Measurements from ENCODE around the gene HNRNPR.
A peak's percentile ranks its signal among the peaks of the same experiment; 100 is the strongest.
"Not testable (repeated sequence)": the region's sequence is repeated elsewhere in the genome, so short reads cannot be mapped to it uniquely, and the experiment has no call there.

Gene HNRNPR

GRCh38 chr1:23283667-23284602 is 60.1 kb downstream of the HNRNPR start:
- DNase-seq: no peak
- H3K27me3 Mint-ChIP-seq: no peaks in the 10 kb centered on the region
- no peak overlapping the region for H3K4me3 Mint-ChIP-seq
- H3K36me3 Mint-ChIP-seq (ENCODE audit: insufficient read depth): peaks cover 32% of the 10 kb centered on the region
- no peaks in the 10 kb centered on the region for H3K9me3 Mint-ChIP-seq
- no peak overlapping the region for H3K27ac Mint-ChIP-seq
- H3K4me1 Mint-ChIP-seq (ENCODE audit: low read depth in 2 of 2): no peaks in the 10 kb centered on the region
- no peak for ATAC-seq (replicated peaks)

GRCh38 chr1:23282957-23283356 is 61.1 kb downstream of the HNRNPR start:
- Mint-ChIP-seq H3K27me3 (no peaks in the 10 kb centered on the region), H3K36me3 (ENCODE audit: insufficient read depth) (peaks cover 32% of the 10 kb centered on the region), H3K27ac (no peak overlapping the region), H3K9me3 (no peaks in the 10 kb centered on the region), H3K4me3 (no peak overlapping the region), H3K4me1 (ENCODE audit: low read depth in 2 of 2) (no peaks in the 10 kb centered on the region)
- ATAC-seq (replicated peaks) (no peak), DNase-seq (no peak)

GRCh38 chr1:23278717-23279116 is 65.4 kb downstream of the HNRNPR start:
- Mint-ChIP-seq H3K36me3 (ENCODE audit: insufficient read depth) (peaks cover 12% of the 10 kb centered on the region), H3K27ac (peak overlapping the region in 1 of 2 donors; percentile 45), H3K9me3 (no peaks in the 10 kb centered on the region), H3K4me3 (no peak overlapping the region), H3K4me1 (ENCODE audit: low read depth in 2 of 2) (no peaks in the 10 kb centered on the region), H3K27me3 (peaks cover 19 to 29% of the 10 kb centered on the region in 2 donors)
- ATAC-seq (replicated peaks): no peak
- DNase-seq: no peak

GRCh38 chr1:23276531-23276930 is 67.6 kb downstream of the HNRNPR start:
- H3K9me3 Mint-ChIP-seq: no peaks in the 10 kb centered on the region
- ATAC-seq (replicated peaks) (no peak), DNase-seq (no peak)
- peaks cover 32 to 48% of the 10 kb centered on the region in 2 donors for H3K27me3 Mint-ChIP-seq
- no peaks in the 10 kb centered on the region for H3K4me1 Mint-ChIP-seq (ENCODE audit: low read depth in 2 of 2)
- peaks cover 5% of the 10 kb centered on the region for H3K36me3 Mint-ChIP-seq (ENCODE audit: insufficient read depth)
- H3K4me3 Mint-ChIP-seq: no peak overlapping the region
- no peak overlapping the region for H3K27ac Mint-ChIP-seq

- Mint-ChIP-seq H3K4me3 (no peak overlapping the region), H3K4me1 (ENCODE audit: low read depth in 2 of 2) (no peaks in the 10 kb centered on the region), H3K27ac (no peak overlapping the region), H3K36me3 (ENCODE audit: insufficient read depth) (no peaks in the 10 kb centered on the region), H3K27me3 (peaks cover 41 to 68% of the 10 kb centered on the region in 2 donors), H3K9me3 (no peaks in the 10 kb centered on the region)
- no peak for DNase-seq
- no peak for ATAC-seq (replicated peaks)
Measured at GRCh38 chr1:23274134-23274505, 70.0 kb downstream of the HNRNPR start.

GRCh38 chr1:23273450-23274133 is 70.5 kb downstream of the HNRNPR start:
- Mint-ChIP-seq H3K4me1 (ENCODE audit: low read depth in 2 of 2) (no peaks in the 10 kb centered on the region), H3K27me3 (peaks cover 41 to 68% of the 10 kb centered on the region in 2 donors), H3K9me3 (no peaks in the 10 kb centered on the region), H3K36me3 (ENCODE audit: insufficient read depth) (no peaks in the 10 kb centered on the region), H3K4me3 (no peak overlapping the region), H3K27ac (no peak overlapping the region)
- DNase-seq: no peak
- no peak for ATAC-seq (replicated peaks)

GRCh38 chr1:23263380-23263887 is 80.7 kb downstream of the HNRNPR start:
- no peaks in the 10 kb centered on the region for H3K9me3 Mint-ChIP-seq
- ATAC-seq (replicated peaks): no peak
- H3K27me3 Mint-ChIP-seq: no peaks in the 10 kb centered on the region
- H3K4me3 Mint-ChIP-seq: no peak overlapping the region
- no peak overlapping the region for H3K27ac Mint-ChIP-seq
- DNase-seq: no peak
- no peaks in the 10 kb centered on the region for H3K36me3 Mint-ChIP-seq (ENCODE audit: insufficient read depth)
- H3K4me1 Mint-ChIP-seq (ENCODE audit: low read depth in 2 of 2): no peaks in the 10 kb centered on the region

- ATAC-seq (replicated peaks); H3K27me3 Mint-ChIP-seq; H3K4me3 Mint-ChIP-seq; H3K27ac Mint-ChIP-seq; DNase-seq; H3K36me3 Mint-ChIP-seq (ENCODE audit: insufficient read depth); H3K9me3 Mint-ChIP-seq; H3K4me1 Mint-ChIP-seq (ENCODE audit: low read depth in 2 of 2): not testable (repeated sequence)
Measured at GRCh38 chr1:23258082-23258481, 86.0 kb downstream of the HNRNPR start.

- H3K4me3 Mint-ChIP-seq; H3K36me3 Mint-ChIP-seq (ENCODE audit: insufficient read depth); H3K9me3 Mint-ChIP-seq; H3K4me1 Mint-ChIP-seq (ENCODE audit: low read depth in 2 of 2); ATAC-seq (replicated peaks); DNase-seq; H3K27ac Mint-ChIP-seq; H3K27me3 Mint-ChIP-seq: not testable (repeated sequence)
Measured at GRCh38 chr1:23257371-23257770, 86.7 kb downstream of the HNRNPR start.
